ENCODE results near the gene MYLK4.

MYLK4 gene

DNA sequence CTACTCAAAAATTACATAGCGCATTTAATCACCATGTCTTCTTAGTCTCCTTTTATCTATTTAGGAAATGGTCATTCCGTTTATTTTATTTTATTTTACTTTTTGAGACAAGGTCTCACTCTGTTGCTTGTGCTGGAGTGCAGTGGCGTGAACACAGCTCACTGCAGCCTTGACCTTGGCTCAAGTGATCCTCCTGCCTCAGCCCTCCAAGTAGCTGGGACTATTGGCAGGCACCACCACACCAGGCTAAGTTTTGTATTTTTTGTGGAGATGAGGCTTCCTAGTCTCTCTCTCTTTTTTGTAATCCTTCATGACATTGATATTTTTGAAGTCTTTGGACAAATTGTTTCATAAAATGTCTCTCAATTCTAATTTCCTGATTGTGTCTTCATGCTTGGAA lies 4.7 kb upstream of the MYLK4 start:
- DNase-seq, result no peak

GRCh38 chr6:2754911-2755310 lies 4.2 kb upstream of the MYLK4 start:
- DNase-seq, result no peak

GRCh38 chr6:2754393-2754792 lies 3.7 kb upstream of the MYLK4 start:
- no peak for DNase-seq

GRCh38 chr6:2753743-2754142 lies 3.0 kb upstream of the MYLK4 start:
- DNase-seq, result no peak

- DNase-seq, result no peak
These were observed 2.4 kb upstream of the MYLK4 start for GRCh38 chr6:2753110-2753489.

DNA sequence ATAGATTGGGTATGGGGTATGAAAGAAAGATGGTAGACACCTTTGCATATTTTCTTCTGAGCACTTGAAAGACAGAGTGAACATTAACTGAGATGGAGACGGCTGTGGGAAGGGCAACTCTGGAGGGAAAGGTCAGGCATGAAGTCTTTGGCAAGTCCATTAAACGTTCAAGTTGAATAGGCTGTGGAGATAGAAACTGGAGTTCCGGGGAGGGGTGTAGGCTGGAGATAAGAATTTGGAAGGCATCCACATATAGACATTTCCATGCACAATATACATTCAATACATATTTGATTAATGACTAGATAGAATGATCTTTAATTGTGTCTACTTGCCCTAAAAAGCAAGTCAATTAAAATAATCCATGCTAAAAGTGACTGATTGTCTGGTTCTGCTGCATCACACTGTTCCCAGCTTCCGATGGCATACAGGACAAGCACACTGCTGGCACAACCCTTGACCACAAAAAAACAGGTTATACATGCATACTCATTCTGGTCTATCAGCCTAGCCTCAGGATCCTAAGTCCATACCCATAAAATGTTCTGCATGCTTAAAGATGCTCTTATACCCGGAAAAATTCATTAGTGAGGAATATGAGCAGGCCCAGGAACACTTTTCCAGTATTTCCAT lies 1.9 kb upstream of the MYLK4 start:
- DNase-seq, result no peak

GRCh38 chr6:2751871-2752270 lies 1.1 kb upstream of the MYLK4 start:
- no peak for DNase-seq

DNA sequence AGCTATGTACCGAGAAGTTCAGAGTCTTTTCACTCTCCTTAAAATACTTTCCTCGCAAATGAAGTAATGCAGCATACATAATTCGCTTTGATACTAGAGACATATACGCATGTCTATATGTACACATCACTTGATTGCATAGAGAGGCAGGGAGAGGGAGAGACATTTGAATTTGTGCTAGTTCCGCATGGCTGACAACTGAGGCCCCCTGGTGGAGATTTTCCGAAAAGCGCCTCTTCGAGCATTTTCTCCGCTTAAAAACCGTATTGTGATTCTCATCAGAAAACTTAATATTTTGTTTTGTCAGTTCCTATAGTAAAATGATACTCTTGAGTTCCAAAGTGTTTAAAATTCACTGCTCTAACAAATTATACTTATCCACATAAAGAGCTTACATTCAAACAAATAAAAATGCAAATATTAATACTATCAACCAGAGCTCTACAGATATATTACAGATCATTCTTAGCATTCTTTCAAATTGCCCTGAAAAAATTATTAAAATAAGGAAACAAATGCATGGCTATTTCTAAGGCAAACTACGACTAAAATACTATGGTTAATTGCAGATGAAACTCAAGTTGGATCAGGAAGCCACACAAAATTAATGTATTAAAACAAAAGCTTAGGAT lies 637 bp downstream of the MYLK4 start:
- DNase-seq, result peak; percentile 62 to 69

- DNase-seq, result no peak
These were observed 2.5 kb downstream of the MYLK4 start for GRCh38 chr6:2748183-2748582.

DNA sequence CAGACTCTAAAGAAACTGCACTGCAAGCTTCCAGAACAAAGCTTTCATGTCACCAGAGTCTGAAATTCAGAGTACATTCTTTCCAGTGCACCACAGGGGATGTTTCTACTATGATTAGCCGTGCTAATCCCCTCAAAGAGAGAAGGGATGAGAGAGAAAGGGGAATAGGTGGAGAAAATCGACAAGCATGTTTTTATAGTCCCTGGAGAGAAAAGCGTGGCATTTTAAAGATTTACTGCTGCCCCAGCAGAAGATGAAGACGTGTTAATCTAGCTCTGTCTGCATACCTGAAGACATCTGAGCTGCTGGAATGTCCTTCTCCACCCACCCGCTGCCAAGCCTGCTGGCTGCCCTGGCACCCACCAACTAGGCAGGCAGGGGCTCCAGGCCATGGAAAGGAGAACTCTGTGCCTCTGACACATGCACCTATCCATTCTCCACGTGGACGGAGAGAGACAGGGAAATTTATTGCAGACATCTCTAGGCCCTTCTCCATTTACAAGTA lies 4.1 kb downstream of the MYLK4 start:
- DNase-seq, result no peak

GRCh38 chr6:2745246-2745645 lies 5.5 kb downstream of the MYLK4 start:
- DNase-seq, result no peak

- no peak for DNase-seq
These were observed 5.9 kb downstream of the MYLK4 start for GRCh38 chr6:2744778-2745177.

- DNase-seq, result no peak
These were observed 6.4 kb downstream of the MYLK4 start for GRCh38 chr6:2744209-2744771.

DNA sequence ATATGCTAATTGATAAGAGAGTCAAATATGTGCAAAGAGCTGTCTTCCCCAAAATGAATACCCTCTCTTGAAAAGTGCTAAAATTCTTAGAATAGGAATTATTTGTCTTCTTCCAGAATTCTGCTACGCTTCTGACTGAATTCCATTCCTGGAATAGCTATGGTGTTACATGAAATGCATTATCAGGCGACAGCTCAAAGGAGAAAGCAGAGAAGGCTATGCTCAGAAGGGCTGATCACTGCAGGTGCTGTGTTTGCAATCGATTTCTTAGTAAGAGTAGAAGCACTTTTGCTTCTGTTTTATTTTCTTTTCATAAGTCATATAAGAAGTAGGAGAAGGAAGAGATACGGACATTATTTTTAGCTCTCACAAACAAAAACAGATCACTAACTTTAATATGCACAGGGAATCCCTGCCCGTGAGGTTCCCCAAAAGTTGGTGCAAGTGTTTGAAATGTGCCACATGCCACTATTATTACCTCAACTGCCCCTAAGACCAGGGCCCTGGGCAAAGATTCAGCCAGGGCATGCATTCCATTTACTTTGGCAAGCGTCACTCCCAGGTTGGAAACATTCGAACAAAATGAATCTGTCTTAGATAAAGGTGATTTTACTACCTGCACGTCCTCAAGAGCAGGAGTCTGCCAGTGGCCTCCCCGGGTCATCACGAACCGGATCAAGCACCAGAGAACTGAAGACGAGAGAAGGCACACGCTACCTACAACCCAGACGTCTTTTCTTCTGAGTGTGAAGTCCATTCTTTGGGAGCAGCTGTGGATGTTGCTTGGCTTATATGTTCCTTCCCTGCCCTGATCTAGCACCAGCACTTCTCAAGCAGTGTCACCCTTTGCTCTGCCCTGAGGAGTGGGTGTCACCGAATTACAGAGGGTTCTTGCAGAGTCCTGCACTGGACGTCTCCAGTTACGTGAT lies 7.2 kb downstream of the MYLK4 start:
- DNase-seq, result no peak

GRCh38 chr6:2741756-2742155 lies 9.0 kb downstream of the MYLK4 start:
- DNase-seq, result no peak

- DNase-seq, result no peak
These were observed 10.1 kb downstream of the MYLK4 start for GRCh38 chr6:2740581-2740980.

DNA sequence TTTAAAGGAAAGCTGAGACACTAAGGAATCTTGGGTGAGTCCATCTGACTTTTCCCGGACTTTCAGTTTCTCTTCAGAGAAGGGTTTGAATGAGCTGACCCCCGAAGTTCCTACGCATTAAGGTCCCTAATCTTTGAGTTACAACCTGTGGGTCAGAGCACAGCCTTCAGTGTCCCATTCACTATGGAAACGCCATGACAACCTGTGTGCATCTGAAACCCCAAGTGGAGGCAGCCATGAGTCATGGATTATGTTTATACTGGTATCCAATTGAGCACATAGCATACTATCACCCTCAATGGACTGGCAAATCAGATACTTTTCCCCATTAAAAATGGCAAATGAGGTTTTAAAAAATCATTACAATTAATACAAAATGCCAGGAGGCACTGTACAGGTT lies 11.4 kb downstream of the MYLK4 start:
- DNase-seq, result no peak

- DNase-seq, result peak; percentile 34 to 42
These were observed 12.2 kb downstream of the MYLK4 start for GRCh38 chr6:2738373-2738979.

DNA sequence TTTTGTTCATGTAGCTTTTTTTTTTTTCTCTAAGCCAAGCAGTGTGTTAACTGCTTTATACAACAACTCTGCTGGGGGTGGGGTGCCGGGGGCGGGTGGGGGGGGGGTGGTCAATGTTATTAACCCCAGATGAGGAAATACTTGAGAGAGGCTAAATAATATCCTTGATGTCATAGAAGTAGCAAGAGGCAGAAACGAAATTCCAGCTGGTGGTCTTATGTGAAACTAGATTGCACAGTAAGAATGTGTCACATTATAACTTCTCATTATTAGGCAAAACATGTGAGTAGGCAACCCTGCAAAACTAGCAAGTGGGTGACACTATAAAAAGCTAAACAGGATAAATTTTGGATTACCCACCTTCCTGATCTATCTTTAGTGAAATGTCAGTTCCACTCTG lies 12.8 kb downstream of the MYLK4 start:
- DNase-seq, result no peak

- no peak for DNase-seq
These were observed 16.1 kb downstream of the MYLK4 start for GRCh38 chr6:2734488-2735166.

DNA sequence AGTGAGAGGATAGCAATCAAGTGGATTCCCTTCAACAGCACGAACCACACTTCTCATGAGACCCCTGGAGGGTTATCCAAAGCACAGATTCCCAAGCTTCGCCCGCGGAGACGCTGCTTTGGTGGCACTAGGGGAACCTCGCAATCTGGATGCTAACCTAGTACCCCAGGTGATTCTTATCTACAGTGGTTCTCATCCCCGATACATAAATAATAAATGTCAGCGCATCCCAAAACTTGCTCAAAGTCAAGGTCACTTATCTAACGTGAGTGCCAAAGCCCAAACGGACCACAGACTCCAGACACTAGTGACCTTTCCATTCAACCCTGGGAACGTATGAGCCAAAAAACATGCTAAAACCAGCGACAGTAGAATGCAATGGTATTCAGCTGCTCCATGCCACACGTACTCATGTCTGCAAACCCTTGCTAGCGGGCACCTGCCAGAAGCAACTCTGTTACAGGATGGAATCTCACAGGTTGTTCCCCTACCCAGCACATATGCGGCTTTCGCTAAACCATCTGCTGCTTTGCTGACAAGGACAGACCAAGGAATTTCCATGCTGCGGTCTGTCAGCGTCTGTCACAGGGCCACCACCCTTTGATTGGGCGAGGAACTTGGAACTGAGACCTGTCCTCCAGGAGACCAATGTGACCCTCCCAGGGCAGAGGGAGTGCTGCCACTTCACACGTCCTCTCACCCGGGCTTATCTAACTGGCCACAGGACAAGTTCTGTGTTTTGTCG lies 16.8 kb downstream of the MYLK4 start:
- no peak for DNase-seq

DNA sequence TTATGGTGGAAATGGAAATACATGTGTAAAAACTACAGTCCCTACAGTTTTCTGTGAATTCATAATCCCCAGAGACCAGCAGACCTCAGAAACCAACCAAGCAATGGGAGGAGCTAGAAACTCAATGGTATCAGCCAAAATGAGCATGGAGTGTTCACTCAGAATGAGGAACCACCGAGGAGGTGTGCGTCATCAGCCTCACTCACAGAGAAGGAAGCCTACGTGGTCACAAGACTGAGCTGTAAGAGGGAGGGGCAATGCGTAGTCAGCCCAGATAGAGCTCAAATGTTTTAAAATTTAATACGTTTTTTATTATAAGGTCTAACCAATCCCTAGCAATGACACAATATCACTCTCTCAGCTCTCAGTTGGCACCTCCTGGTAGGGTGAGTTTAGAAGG lies 17.4 kb downstream of the MYLK4 start:
- DNase-seq, result peak; percentile 2 to 11
